B cell (primary cell): ENCODE measurements around the gene FREM2.

Experiments
- EZH2 ChIP-seq: IDR thresholded peaks from 2 replicates; pipeline ENCODE4 v1.6.1; 2012; ENCODE audit warnings: borderline replicate concordance, low read depth, mild to moderate bottlenecking, moderate library complexity, low read length; ENCODE audit not compliant: insufficient read depth, poor library complexity, severe bottlenecking
- TF ChIP-seq, protein P1 (sequence below): fragments of 200-600 bp; IDR thresholded peaks from one replicate; pipeline ENCODE4 v1.8.0; 2022; ENCODE audit warnings: antibody characterized with exemption, mild to moderate bottlenecking

DNA sequence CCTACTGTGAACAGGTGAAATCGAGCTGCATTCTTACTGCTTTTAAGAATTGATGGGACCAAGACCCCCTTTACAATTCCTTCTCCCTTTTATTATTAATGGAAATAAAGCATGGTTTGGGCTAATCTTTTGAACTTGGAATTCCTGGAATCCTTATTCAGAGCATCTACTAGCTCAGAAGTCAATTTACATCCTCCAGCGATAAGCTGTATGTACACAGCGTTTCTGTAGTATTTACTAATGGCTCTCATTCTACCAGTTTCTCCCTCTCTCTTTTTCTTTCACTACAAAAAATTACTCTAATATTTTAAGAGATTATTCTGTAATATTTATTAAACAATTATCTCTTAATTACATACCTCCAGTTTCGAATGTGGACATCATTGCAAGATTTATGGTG, 31.5 kb downstream of the FREM2 start:
- no peak for TF ChIP-seq EZH2
- TF ChIP-seq, protein P1, sequence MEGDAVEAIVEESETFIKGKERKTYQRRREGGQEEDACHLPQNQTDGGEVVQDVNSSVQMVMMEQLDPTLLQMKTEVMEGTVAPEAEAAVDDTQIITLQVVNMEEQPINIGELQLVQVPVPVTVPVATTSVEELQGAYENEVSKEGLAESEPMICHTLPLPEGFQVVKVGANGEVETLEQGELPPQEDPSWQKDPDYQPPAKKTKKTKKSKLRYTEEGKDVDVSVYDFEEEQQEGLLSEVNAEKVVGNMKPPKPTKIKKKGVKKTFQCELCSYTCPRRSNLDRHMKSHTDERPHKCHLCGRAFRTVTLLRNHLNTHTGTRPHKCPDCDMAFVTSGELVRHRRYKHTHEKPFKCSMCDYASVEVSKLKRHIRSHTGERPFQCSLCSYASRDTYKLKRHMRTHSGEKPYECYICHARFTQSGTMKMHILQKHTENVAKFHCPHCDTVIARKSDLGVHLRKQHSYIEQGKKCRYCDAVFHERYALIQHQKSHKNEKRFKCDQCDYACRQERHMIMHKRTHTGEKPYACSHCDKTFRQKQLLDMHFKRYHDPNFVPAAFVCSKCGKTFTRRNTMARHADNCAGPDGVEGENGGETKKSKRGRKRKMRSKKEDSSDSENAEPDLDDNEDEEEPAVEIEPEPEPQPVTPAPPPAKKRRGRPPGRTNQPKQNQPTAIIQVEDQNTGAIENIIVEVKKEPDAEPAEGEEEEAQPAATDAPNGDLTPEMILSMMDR = no peak
